Retinal pigment epithelial cell (primary cell): ENCODE measurements around the gene TPSD1.
"Not testable (repeated sequence)": the region's sequence is repeated elsewhere in the genome, so short reads cannot be mapped to it uniquely, and the experiment has no call there.

Experiments
- DNase-seq: peaks from one replicate; pipeline ENCODE4 v3.0.0-alpha.2; 2010; ENCODE audit warnings: low read depth
- H3K4me3 ChIP-seq: 2 replicates; pipeline ENCODE4 v1.5.1; 2011; ENCODE audit warnings: mild to moderate bottlenecking, low read length, control low read depth, moderate library complexity
- TF ChIP-seq, protein P1 (sequence below): conservative IDR thresholded peaks from 2 replicates; pipeline ENCODE4 v1.5.1; 2011; ENCODE audit warnings: low read depth, low read length, control low read depth, inconsistent platforms

Gene TPSD1

DNA sequence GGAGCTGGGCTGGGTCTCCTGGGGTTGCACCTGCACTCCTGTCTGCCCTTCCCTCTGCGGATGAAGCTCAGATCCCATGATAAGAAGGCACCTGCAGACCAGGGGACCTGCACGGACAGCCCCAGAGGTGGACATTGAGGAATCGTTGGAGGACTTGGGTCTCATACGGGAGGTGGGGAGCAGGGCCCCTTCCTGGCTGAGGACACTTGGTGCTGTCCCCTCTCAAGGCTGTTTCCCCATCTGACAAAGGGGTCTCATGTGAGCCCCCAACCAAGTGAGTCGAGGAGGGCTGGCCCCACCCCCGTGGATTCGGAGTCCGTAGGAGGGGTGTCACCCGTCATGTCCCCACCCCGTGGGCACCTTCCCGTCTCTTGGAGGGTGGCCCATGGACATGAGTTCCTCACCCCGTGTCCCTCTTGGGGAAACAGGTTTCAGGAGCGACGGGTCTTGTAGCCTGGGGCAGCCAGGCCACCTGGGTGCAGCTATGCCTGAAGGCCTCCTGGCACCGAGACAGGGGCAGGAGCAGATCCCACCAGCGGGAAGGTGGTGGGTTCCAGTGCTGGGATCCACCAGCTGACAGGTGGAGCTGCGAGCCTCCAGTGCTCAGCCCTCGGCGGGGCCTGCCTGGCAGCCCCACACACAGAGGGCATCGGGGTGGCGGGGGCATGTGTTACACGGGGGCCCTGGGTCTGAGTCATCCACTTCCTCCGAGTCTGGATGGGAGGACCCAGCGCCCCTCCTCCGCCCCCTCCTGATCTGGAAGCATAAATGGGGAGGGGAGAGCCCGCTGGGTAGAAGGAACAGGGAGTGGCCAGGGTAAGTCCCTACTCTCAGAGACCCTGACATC, at the start of gene TPSD1:
Gene TPSD1 (plus strand): TSS at position 794 of the 847 bp plus-strand sequence. CDS start 212 bp downstream, outside the sequence.
- not testable (repeated sequence) for DNase-seq, H3K4me3 ChIP-seq

DNA sequence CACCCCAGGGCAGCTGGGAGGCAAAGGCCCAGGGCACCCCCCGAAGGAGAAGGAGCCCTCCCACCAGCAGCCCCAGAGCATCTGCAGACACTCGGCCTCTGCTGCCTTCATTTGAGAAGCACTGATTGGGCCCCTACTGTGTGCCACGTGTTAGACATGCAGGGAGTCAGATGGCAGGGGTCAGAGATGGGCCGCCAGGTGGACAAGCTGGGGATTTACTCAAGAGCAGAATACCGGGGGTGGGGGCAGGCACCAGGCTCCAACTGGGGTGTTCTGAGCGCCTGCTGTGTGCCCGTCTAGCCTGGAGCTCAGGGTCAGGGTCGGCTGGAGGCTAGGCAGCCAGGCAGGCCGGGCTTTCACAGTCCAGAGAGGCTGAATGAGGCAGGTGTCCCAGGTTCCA, 49.5 kb upstream of the TPSD1 start:
- no peak for DNase-seq
- TF ChIP-seq, protein P1, sequence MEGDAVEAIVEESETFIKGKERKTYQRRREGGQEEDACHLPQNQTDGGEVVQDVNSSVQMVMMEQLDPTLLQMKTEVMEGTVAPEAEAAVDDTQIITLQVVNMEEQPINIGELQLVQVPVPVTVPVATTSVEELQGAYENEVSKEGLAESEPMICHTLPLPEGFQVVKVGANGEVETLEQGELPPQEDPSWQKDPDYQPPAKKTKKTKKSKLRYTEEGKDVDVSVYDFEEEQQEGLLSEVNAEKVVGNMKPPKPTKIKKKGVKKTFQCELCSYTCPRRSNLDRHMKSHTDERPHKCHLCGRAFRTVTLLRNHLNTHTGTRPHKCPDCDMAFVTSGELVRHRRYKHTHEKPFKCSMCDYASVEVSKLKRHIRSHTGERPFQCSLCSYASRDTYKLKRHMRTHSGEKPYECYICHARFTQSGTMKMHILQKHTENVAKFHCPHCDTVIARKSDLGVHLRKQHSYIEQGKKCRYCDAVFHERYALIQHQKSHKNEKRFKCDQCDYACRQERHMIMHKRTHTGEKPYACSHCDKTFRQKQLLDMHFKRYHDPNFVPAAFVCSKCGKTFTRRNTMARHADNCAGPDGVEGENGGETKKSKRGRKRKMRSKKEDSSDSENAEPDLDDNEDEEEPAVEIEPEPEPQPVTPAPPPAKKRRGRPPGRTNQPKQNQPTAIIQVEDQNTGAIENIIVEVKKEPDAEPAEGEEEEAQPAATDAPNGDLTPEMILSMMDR = no peak
- H3K4me3 ChIP-seq = no peak overlapping the region

DNA sequence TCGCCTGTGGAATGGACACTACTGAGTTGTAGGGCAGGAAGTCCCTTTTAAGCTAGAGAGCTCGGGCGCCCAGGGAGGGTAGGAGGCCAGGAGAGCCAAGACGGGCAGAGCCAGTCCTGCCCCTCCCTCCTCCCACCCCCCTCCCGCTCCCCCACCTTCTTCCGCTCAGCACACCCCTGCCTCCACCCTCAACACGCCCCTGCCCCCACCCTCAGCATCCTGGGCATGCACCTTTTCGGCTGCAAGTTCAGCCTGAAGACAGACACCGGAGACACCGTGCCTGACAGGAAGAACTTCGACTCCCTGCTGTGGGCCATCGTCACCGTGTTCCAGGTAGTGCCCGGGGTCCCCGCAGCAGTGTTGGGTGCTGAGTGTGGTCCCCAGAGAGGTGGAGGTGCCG, 49.1 kb upstream of the TPSD1 start:
- TF ChIP-seq, protein P1 = no peak
- DNase-seq = no peak
- no peak overlapping the region for H3K4me3 ChIP-seq

DNA sequence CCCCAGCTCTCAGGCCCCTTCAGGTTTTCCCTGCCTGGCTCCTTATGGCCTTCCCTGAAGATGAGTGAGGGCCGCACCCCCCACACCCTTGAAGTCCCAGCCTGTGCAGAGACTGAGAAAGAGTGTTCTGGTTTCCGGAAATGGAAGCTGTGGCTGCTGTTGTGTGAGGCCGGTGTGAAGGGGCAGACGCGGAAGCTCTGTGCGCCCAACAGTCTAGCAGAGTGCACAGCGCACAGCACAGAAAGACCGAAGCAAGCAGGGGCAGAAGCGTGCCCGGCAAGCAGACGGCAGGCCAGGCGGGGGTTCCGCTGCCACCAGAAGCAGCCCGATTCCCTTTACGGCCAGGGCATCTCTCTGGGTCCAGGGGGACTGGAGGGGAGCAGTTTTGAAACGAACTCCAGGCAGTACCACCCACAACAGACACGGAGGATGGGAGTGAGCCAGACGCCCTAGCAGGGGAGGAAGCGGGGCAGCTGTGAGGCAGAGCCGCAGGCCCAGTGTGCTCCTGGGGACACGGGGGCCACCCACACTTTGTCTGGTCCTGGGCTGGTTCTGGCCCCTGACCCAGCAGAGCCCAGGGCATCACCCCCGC, 47.5 kb upstream of the TPSD1 start:
- DNase-seq = no peak
- TF ChIP-seq, protein P1 = no peak

DNA sequence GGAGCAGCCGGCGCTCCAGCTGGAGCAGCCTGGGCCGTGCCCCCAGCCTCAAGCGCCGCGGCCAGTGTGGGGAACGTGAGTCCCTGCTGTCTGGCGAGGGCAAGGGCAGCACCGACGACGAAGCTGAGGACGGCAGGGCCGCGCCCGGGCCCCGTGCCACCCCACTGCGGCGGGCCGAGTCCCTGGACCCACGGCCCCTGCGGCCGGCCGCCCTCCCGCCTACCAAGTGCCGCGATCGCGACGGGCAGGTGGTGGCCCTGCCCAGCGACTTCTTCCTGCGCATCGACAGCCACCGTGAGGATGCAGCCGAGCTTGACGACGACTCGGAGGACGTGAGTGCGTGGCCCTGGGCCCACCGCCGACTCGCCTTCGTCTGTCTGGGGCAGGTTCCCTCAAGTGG, 46.8 kb upstream of the TPSD1 start:
- DNase-seq = no peak
- H3K4me3 ChIP-seq = no peak overlapping the region
- TF ChIP-seq, protein P1 = no peak

More for the DNA sequence above, 47.5 kb upstream of the TPSD1 start:
- no peak overlapping the region for H3K4me3 ChIP-seq

DNA sequence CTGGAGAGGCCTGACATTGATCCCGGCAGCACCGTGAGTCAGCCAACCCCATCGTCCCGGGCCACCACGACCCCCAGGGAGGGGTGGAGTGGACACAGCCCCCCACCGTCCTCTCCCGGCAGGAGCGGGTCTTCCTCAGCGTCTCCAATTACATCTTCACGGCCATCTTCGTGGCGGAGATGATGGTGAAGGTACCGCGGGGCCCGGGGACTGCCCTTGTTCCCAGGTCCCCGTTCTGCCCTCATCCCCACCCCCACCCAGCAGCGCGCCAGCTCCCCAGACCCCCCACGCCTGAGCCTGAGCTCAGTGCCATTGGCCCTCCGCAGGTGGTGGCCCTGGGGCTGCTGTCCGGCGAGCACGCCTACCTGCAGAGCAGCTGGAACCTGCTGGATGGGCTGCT, 45.4 kb upstream of the TPSD1 start:
- TF ChIP-seq, protein P1 = no peak
- no peak overlapping the region for H3K4me3 ChIP-seq
- DNase-seq = no peak

DNA sequence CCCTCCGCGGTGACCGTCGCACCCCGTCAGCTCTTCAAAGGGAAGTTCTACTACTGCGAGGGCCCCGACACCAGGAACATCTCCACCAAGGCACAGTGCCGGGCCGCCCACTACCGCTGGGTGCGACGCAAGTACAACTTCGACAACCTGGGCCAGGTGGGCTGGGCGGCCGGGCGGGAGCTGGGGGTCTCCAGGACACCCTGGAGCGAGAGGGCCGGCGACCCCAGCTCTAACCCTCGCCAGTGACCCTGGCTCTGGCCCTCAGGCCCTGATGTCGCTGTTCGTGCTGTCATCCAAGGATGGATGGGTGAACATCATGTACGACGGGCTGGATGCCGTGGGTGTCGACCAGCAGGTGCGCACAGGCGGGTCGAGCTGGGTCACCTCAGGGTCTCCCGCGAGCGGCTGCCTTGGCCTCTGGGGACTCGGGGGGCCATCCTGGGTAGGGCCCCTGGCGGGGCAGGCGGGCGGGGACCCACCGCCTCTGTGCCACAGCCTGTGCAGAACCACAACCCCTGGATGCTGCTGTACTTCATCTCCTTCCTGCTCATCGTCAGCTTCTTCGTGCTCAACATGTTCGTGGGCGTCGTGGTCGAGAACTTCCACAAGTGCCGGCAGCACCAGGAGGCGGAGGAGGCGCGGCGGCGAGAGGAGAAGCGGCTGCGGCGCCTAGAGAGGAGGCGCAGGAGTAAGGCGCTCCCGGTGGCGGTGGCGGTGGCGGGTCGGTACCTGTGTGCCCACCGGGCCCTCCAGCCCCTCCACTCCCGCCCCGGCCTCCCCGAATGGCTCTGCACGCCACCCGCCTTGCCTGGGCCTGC, 44.2 kb upstream of the TPSD1 start:
- TF ChIP-seq, protein P1 = no peak
- H3K4me3 ChIP-seq = no peak overlapping the region
- DNase-seq = no peak
